VCaP (cell line): Measurements from ENCODE around the gene FAXC.

Experiments
- H3K27ac ChIP-seq: fragments of 450-650 bp; 2 replicates; pipeline ENCODE4 v1.5.1; 2017
- CTCF ChIP-seq: fragments of 450-650 bp; conservative IDR thresholded peaks from 2 replicates; pipeline ENCODE4 v1.5.1; 2017; ENCODE audit warnings: mild to moderate bottlenecking, moderate library complexity

Gene FAXC

GRCh38 chr6:99233219-99233618, 116.3 kb downstream of the FAXC start:
- no peak overlapping the region for H3K27ac ChIP-seq
- no peak for TF ChIP-seq CTCF

GRCh38 chr6:99232056-99232455, 117.4 kb downstream of the FAXC start:
- TF ChIP-seq CTCF: no peak
- H3K27ac ChIP-seq: no peak overlapping the region

- TF ChIP-seq CTCF: no peak
These were observed 124.3 kb downstream of the FAXC start for GRCh38 chr6:99225172-99225571.

More at GRCh38 chr6:99225172-99225571, 124.3 kb downstream of the FAXC start:
- no peak overlapping the region for H3K27ac ChIP-seq
